Measurements from ENCODE around the gene GNMT.

DNA sequence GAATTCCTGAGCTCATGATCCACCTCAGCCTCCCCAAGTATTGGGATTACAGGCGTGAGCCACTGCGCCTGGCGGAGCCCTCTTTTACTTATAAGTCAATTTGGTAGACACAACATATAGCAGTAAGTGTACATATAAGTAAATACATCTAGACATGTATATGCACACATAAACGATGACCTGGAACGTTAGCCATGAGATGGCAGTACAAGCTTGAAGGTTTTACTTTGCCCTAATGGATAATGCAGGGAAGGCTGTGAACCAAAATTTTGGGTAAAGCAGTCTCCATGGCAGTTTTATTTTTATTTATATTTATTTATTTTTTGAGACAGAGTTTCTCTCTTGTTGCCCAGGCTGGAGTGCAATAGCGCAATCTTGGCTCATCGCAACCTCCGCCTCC lies 2.4 kb upstream of the GNMT start:
- TF ChIP-seq CTCF (IDR thresholded peaks at IDR 0.05 in 2 of 3, conservative IDR thresholded peaks at IDR 0.05 in 1 of 3; ENCODE audit: insufficient read depth in 2 of 3, low read depth in 1 of 3, low read length in 3 of 3) (peak; percentile 16 to 44 (median 25); a peak in 3 of 6 replicates), NR2F6 (CRISPR knock-in tag; IDR thresholded peaks at IDR 0.05) (no peak), SETDB1 (IDR thresholded peaks at IDR 0.05; ENCODE audit: low read length) (no peak), TAF1 (IDR thresholded peaks at IDR 0.05; ENCODE audit: control insufficient read depth, extremely low read depth, insufficient read depth, low read length, severe bottlenecking) (no peak), ZKSCAN1 (IDR thresholded peaks at IDR 0.05; ENCODE audit: low read depth, low read length) (no peak), GABPA (tag; conservative IDR thresholded peaks at IDR 0.05; ENCODE audit: low read depth) (no peak), MAFK (IDR thresholded peaks at IDR 0.05; ENCODE audit: low read length) (no peak), TSC22D4 (tag; IDR thresholded peaks at IDR 0.05) (no peak)
- TF ChIP-seq, protein P1, sequence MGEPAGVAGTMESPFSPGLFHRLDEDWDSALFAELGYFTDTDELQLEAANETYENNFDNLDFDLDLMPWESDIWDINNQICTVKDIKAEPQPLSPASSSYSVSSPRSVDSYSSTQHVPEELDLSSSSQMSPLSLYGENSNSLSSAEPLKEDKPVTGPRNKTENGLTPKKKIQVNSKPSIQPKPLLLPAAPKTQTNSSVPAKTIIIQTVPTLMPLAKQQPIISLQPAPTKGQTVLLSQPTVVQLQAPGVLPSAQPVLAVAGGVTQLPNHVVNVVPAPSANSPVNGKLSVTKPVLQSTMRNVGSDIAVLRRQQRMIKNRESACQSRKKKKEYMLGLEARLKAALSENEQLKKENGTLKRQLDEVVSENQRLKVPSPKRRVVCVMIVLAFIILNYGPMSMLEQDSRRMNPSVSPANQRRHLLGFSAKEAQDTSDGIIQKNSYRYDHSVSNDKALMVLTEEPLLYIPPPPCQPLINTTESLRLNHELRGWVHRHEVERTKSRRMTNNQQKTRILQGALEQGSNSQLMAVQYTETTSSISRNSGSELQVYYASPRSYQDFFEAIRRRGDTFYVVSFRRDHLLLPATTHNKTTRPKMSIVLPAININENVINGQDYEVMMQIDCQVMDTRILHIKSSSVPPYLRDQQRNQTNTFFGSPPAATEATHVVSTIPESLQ (CRISPR knock-in tag; IDR thresholded peaks at IDR 0.05): no peak
- TF ChIP-seq, protein P2, sequence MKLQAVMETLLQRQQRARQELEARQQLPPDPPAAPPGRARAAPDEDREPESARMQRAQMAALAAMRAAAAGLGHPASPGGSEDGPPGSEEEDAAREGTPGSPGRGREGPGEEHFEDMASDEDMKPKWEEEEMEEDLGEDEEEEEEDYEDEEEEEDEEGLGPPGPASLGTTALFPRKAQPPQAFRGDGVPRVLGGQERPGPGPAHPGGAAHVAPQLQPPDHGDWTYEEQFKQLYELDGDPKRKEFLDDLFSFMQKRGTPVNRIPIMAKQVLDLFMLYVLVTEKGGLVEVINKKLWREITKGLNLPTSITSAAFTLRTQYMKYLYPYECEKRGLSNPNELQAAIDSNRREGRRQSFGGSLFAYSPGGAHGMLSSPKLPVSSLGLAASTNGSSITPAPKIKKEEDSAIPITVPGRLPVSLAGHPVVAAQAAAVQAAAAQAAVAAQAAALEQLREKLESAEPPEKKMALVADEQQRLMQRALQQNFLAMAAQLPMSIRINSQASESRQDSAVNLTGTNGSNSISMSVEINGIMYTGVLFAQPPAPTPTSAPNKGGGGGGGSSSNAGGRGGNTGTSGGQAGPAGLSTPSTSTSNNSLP (IDR thresholded peaks at IDR 0.05; ENCODE audit: borderline replicate concordance, low read depth, low read length): no peak

All from K562 (cell line).